Panc1 (cell line): ENCODE results near the gene SV2C. TPM values are rescaled to one million over a fixed set of nuclear protein-coding genes. Genes with fewer than 3 reads are reported as not detected.

ENCODE experiments used
- ATAC-seq: fragments of 200-7000 bp; cut with Tn5 transposase; 2 replicates; pipeline ENCODE4 v1.9.1; 2020; ENCODE audit warnings: mild to moderate bottlenecking, moderate library complexity
- BruUV-seq: library from RNA; stranded (reverse); fragments of 400-500 nt; replicated peaks from 2 replicates; lab custom pipeline; 2021; lab: Mats Ljungman, UMichigan
- CTCF ChIA-PET: fragments of 300-600 bp; sonication (Branson Sonifier 250); formaldehyde crosslinking; loops from one replicate; lab custom pipeline; 2022; ENCODE audit warnings: antibody characterized with exemption; lab: Charles Lee
- POLR2A ChIA-PET: fragments of 300-600 bp; sonication (Branson Sonifier 250); formaldehyde crosslinking; loops from one replicate; lab custom pipeline; 2022; ENCODE audit warnings: antibody characterized with exemption; lab: Charles Lee
- DNase-seq: peaks from one replicate; pipeline ENCODE4 v3.0.0-alpha.2; 2010; ENCODE audit warnings: low read depth, low spot score
- H3K27ac ChIP-seq: 2 replicates; pipeline ENCODE4 v1.5.1; 2011; ENCODE audit warnings: mild to moderate bottlenecking, low read length, inconsistent platforms
- H3K27me3 ChIP-seq: fragments of 200-500 bp; sonication (Bioruptor generic); 2 replicates; pipeline ENCODE4 v1.6.0; 2014; ENCODE audit warnings: low read length, inconsistent platforms; ENCODE audit not compliant: control insufficient read depth, insufficient read depth
- H3K36me3 ChIP-seq: fragments of 200-500 bp; sonication (Bioruptor generic); 2 replicates; pipeline ENCODE4 v1.5.1; 2014; ENCODE audit warnings: inconsistent platforms, mild to moderate bottlenecking, low read length, moderate library complexity; ENCODE audit not compliant: control insufficient read depth, insufficient read depth
- H3K4me1 ChIP-seq: 2 replicates; pipeline ENCODE4 v1.5.1; 2011; ENCODE audit warnings: inconsistent platforms, mild to moderate bottlenecking, low read length, moderate library complexity; ENCODE audit not compliant: control insufficient read depth, insufficient read depth
- H3K4me3 ChIP-seq, 2 experiments: 2 replicates each; pipeline ENCODE4 v1.5.1; 2011 to 2012; ENCODE audit warnings: low read depth in 2 of 2, low read length in 2 of 2, mild to moderate bottlenecking in 2 of 2, inconsistent platforms in 1 of 2, moderate library complexity in 1 of 2
- H3K9me3 ChIP-seq: fragments of 200-500 bp; sonication (Bioruptor generic); 2 replicates; pipeline ENCODE4 v1.5.1; 2014; ENCODE audit warnings: low read depth, mild to moderate bottlenecking, inconsistent platforms, low read length, moderate library complexity; ENCODE audit not compliant: control insufficient read depth, insufficient read depth
- CTCF ChIP-seq: fragments of 450-650 bp; IDR thresholded peaks from 2 replicates; pipeline ENCODE4 v1.5.1; 2017; ENCODE audit warnings: mild to moderate bottlenecking
- POLR2AphosphoS5 ChIP-seq: IDR thresholded peaks from 2 replicates; pipeline ENCODE4 v1.6.1; 2012; ENCODE audit warnings: mild to moderate bottlenecking, low read depth, low read length, moderate library complexity
- REST ChIP-seq, 2 experiments: IDR thresholded peaks; 2 replicates each; pipeline ENCODE4 v1.6.1; 2011 to 2012; ENCODE audit warnings: low read depth in 2 of 2, control low read depth in 1 of 2, low read length in 1 of 2, mild to moderate bottlenecking in 1 of 2, moderate library complexity in 1 of 2; ENCODE audit not compliant: insufficient read depth in 1 of 2
- SIN3A ChIP-seq: IDR thresholded peaks from 2 replicates; pipeline ENCODE4 v1.6.1; 2012; ENCODE audit warnings: low read depth, mild to moderate bottlenecking, low read length, moderate library complexity, borderline replicate concordance; ENCODE audit not compliant: insufficient read depth
- TCF7L2 ChIP-seq: IDR thresholded peaks from 2 replicates; pipeline ENCODE4 v1.6.1; 2011; ENCODE audit warnings: mild to moderate bottlenecking, low read depth, low read length, inconsistent platforms
- in situ Hi-C: cut with HindIII; loops from 2 replicates; pipeline ENCODE4 v1.10.0; 2016; ENCODE audit warnings: low sequenced_read_pairs, low pct_unique_long_range_greater_than_20kb
- intact Hi-C: fragments of 100-400 bp; cut with micrococcal nuclease; formaldehyde crosslinking; loops from one replicate; pipeline ENCODE4 v1.10.0; 2022; ENCODE audit not compliant: unreplicated experiment
- total RNA-seq: library from RNA; stranded (reverse); gene quantifications from one replicate; pipeline ENCODE4 v1.2.1, GENCODE V29; 2021; ENCODE audit not compliant: unreplicated experiment

SV2C gene
- total RNA-seq, 1 experiment from 2014 or later, result not detected

GRCh38 chr5:76099756-76100155 lies 16.6 kb downstream of the SV2C start:
- no peaks in the 10 kb centered on the region for H3K4me1 ChIP-seq
- no peak for TF ChIP-seq REST (IDR thresholded peaks at IDR 0.05; ENCODE audit: insufficient read depth in 1 of 2, low read depth in 2 of 2, low read length in 1 of 2)
- H3K27ac ChIP-seq, result no peak overlapping the region
- DNase-seq (no peak), ATAC-seq (no peak)
- no peak overlapping the region for H3K4me3 ChIP-seq
- POLR2A ChIA-PET, result no interaction called here
- H3K9me3 ChIP-seq, result no peaks in the 10 kb centered on the region
- BruUV-seq, result no TSS peak
- H3K36me3 ChIP-seq, result no peaks in the 10 kb centered on the region
- H3K27me3 ChIP-seq, result peaks cover 3% of the 10 kb centered on the region; the same call in 1 of the 2 replicates
- in situ Hi-C loops, result no loop called here
- CTCF ChIA-PET, result no interaction called here
- intact Hi-C loops, result no loop called here

- no peaks in the 10 kb centered on the region for H3K4me1 ChIP-seq
- in situ Hi-C loops, result no loop called here
- no TSS peak for BruUV-seq
- H3K27ac ChIP-seq, result no peak overlapping the region
- H3K4me3 ChIP-seq, result no peak overlapping the region
- intact Hi-C loops, result no loop called here
- no peaks in the 10 kb centered on the region for H3K36me3 ChIP-seq
- TF ChIP-seq POLR2AphosphoS5 (no peak), REST (IDR thresholded peaks at IDR 0.05; ENCODE audit: insufficient read depth in 1 of 2, low read depth in 2 of 2, low read length in 1 of 2) (peak; percentile 83 to 86), SIN3A (no peak)
- ChIA-PET POLR2A (no interaction called here), CTCF (no interaction called here)
- no peaks in the 10 kb centered on the region for H3K9me3 ChIP-seq
- no peak for ATAC-seq
- no peak for DNase-seq
- peaks cover 11% of the 10 kb centered on the region; the same call in 1 of the 2 replicates for H3K27me3 ChIP-seq
These were observed 20.8 kb downstream of the SV2C start for GRCh38 chr5:76104027-76104426.

- ATAC-seq (no peak), DNase-seq (no peak)
- Histone ChIP-seq H3K4me1 (no peaks in the 10 kb centered on the region), H3K4me3 (no peak overlapping the region), H3K27ac (no peak overlapping the region), H3K36me3 (no peaks in the 10 kb centered on the region), H3K9me3 (no peaks in the 10 kb centered on the region), H3K27me3 (peaks cover 11% of the 10 kb centered on the region; the same call in 1 of the 2 replicates)
- intact Hi-C loops, result no loop called here
- in situ Hi-C loops, result no loop called here
- BruUV-seq, result no TSS peak
- ChIA-PET POLR2A (no interaction called here), CTCF (no interaction called here)
- no peak for TF ChIP-seq REST (IDR thresholded peaks at IDR 0.05; ENCODE audit: insufficient read depth in 1 of 2, low read depth in 2 of 2, low read length in 1 of 2)
- TF ChIP-seq CTCF, result no peak
- TF ChIP-seq POLR2AphosphoS5, result no peak
- no peak for TF ChIP-seq SIN3A
- no peak for TF ChIP-seq TCF7L2
These were observed 23.0 kb downstream of the SV2C start for GRCh38 chr5:76106149-76106548.
